HepG2 (cell line): ENCODE measurements around the gene NKD1. TPM values are rescaled to one million over a fixed set of nuclear protein-coding genes. Genes with fewer than 3 reads are reported as not detected.

Experiments used
- BCLAF1 ChIP-seq: fragments of 450-650 bp; IDR thresholded peaks from 2 replicates; pipeline ENCODE4 v1.6.1; 2017; ENCODE audit warnings: mild to moderate bottlenecking
- FOXA1 ChIP-seq, 2 experiments: fragments of 450-650 bp in 1 of 2; sonication (generic) in 1 of 2; formaldehyde crosslinking in 1 of 2; IDR thresholded peaks; 2 replicates each; pipeline versions ENCODE4 v1.4.0 to v1.6.1; 2016 to 2020; ENCODE audit warnings: missing genetic modification reagents in 1 of 2
- GMEB1 ChIP-seq: sonication (generic); formaldehyde crosslinking; IDR thresholded peaks from 2 replicates; pipeline ENCODE4 v1.5.1; 2020; ENCODE audit warnings: missing genetic modification reagents, mild to moderate bottlenecking, borderline replicate concordance
- JARID2 ChIP-seq: sonication (generic); formaldehyde crosslinking; IDR thresholded peaks from 2 replicates; pipeline ENCODE4 v1.8.1; 2023; ENCODE audit warnings: missing genetic modification reagents, inconsistent platforms; ENCODE audit not compliant: insufficient replicate concordance
- MBD4 ChIP-seq: IDR thresholded peaks from 2 replicates; pipeline ENCODE4 v1.6.1; 2012; ENCODE audit warnings: low read length, inconsistent platforms, borderline replicate concordance
- POLR2A ChIP-seq, 2 experiments: IDR thresholded peaks; 2 replicates each; pipeline ENCODE4 v1.6.1; 2011; ENCODE audit warnings: low read depth in 2 of 2, low read length in 2 of 2, mild to moderate bottlenecking in 1 of 2, moderate library complexity in 1 of 2; ENCODE audit not compliant: insufficient read depth in 1 of 2
- RFX3 ChIP-seq: IDR thresholded peaks from 2 replicates; pipeline ENCODE4 v1.6.1; 2016; ENCODE audit warnings: missing biosample characterization, missing genetic modification reagents
- RNF2 ChIP-seq: fragments of 450-650 bp; conservative IDR thresholded peaks from 2 replicates; pipeline ENCODE4 v1.6.1; 2016; ENCODE audit warnings: low read depth
- SP140L ChIP-seq: sonication (generic); formaldehyde crosslinking; IDR thresholded peaks from 2 replicates; pipeline ENCODE4 v1.4.0; 2020; ENCODE audit warnings: missing genetic modification reagents, borderline replicate concordance
- SP5 ChIP-seq: IDR thresholded peaks from 2 replicates; pipeline ENCODE4 v1.6.1; 2016; ENCODE audit warnings: low read depth, borderline replicate concordance
- SSRP1 ChIP-seq: IDR thresholded peaks from 2 replicates; pipeline ENCODE4 v1.6.1; 2016; ENCODE audit warnings: control low read depth
- TARDBP ChIP-seq: sonication (generic); formaldehyde crosslinking; IDR thresholded peaks from 2 replicates; pipeline ENCODE4 v1.8.0; 2022; ENCODE audit warnings: mild to moderate bottlenecking, missing genetic modification reagents
- TP53 ChIP-seq: sonication (generic); formaldehyde crosslinking; conservative IDR thresholded peaks from 2 replicates; pipeline ENCODE4 v1.4.0; 2020; ENCODE audit warnings: missing genetic modification reagents
- TRIM24 ChIP-seq: sonication (generic); formaldehyde crosslinking; IDR thresholded peaks from 2 replicates; pipeline ENCODE4 v1.8.0; 2022; ENCODE audit warnings: mild to moderate bottlenecking, missing genetic modification reagents
- ZBTB49 ChIP-seq: sonication (generic); formaldehyde crosslinking; IDR thresholded peaks from 2 replicates; pipeline ENCODE4 v1.4.0; 2020; ENCODE audit warnings: missing genetic modification reagents, borderline replicate concordance
- ZC3H13 ChIP-seq: sonication (generic); formaldehyde crosslinking; IDR thresholded peaks from 2 replicates; pipeline ENCODE4 v1.8.1; 2023; ENCODE audit warnings: mild to moderate bottlenecking, missing genetic modification reagents, moderate library complexity
- ZNF136 ChIP-seq: sonication (generic); formaldehyde crosslinking; IDR thresholded peaks from 2 replicates; pipeline ENCODE4 v1.8.1; 2022; ENCODE audit warnings: low read depth, mild to moderate bottlenecking, moderate library complexity, missing genetic modification reagents
- ZNF160 ChIP-seq: sonication (generic); formaldehyde crosslinking; IDR thresholded peaks from 2 replicates; pipeline ENCODE4 v1.8.0; 2022; ENCODE audit warnings: mild to moderate bottlenecking, inconsistent platforms, missing genetic modification reagents
- ZNF451 ChIP-seq: sonication (generic); formaldehyde crosslinking; IDR thresholded peaks from 2 replicates; pipeline ENCODE4 v1.5.0; 2020; ENCODE audit warnings: mild to moderate bottlenecking, missing genetic modification reagents
- ZNF549 ChIP-seq: sonication (generic); formaldehyde crosslinking; IDR thresholded peaks from 2 replicates; pipeline ENCODE4 v1.5.0; 2020; ENCODE audit warnings: missing genetic modification reagents
- ZNF629 ChIP-seq: sonication (generic); formaldehyde crosslinking; conservative IDR thresholded peaks from 2 replicates; pipeline ENCODE4 v1.5.0; 2020; ENCODE audit warnings: missing genetic modification reagents
- ZNF724P ChIP-seq: sonication (generic); formaldehyde crosslinking; IDR thresholded peaks from 2 replicates; pipeline ENCODE4 v1.8.0; 2022; ENCODE audit warnings: missing genetic modification reagents, borderline replicate concordance
- polyA plus RNA-seq, 8 experiments: library from polyadenylated mRNA; depleted of rRNA in 3 of 8; stranded (reverse) in 7 of 8; unstranded in 1 of 8; fragments of >200 nt; fragmentation: Illumina TruSeq in 4 of 8; extraction: Trizol in 4 of 8; gene quantifications; 2 replicates each; pipeline versions ENCODE4 v1.2.1 to v1.2.3, GENCODE V29; 2011 to 2016; ENCODE audit warnings: low read depth in 4 of 8, missing spikeins in 1 of 8, mixed read lengths in 1 of 8; ENCODE audit not compliant: insufficient read depth in 1 of 8
- total RNA-seq, 5 experiments: library from RNA; depleted of rRNA; stranded (reverse); fragments of >200 nt; fragmentation: Illumina TruSeq; extraction: Trizol; gene quantifications; 2 replicates each; pipeline ENCODE4 v1.2.3, GENCODE V29; 2016; ENCODE audit warnings: low read depth in 1 of 5

The NKD1 gene
- total and polyA plus RNA-seq, 2 of the 13 experiments (the other 11 are each of a cell fraction or from before 2014, with no cell fraction given) = 70.4 to 121 TPM

GRCh38 chr16:50640919-50641817 is 93.0 kb downstream of the NKD1 start (continued):
- TF ChIP-seq FOXA1 (IDR thresholded peaks at IDR 0.05) (no peak), FOXA1 (CRISPR knock-in tag; IDR thresholded peaks at IDR 0.05) (no peak), ZNF724P (CRISPR knock-in tag) (no peak), ZNF136 (no peak), ZNF549 (CRISPR knock-in tag) (no peak), SSRP1 (CRISPR knock-in tag) (peak; percentile 24; the same call in 1 of the 2 replicates), BCLAF1 (no peak), TP53 (CRISPR knock-in tag) (no peak), TARDBP (no peak), RFX3 (CRISPR knock-in tag) (no peak), GMEB1 (no peak), MBD4 (no peak), POLR2A (IDR thresholded peaks at IDR 0.05; ENCODE audit: insufficient read depth in 1 of 2, low read depth in 2 of 2, low read length in 2 of 2) (peak; percentile 11 to 32; a peak in 1 of 4 replicates), JARID2 (CRISPR knock-in tag) (no peak), ZNF160 (CRISPR knock-in tag) (no peak), ZNF451 (CRISPR knock-in tag) (no peak), RNF2 (no peak), ZC3H13 (CRISPR knock-in tag) (no peak), ZNF629 (CRISPR knock-in tag) (peak; percentile 78), SP5 (no peak), TRIM24 (no peak), ZBTB49 (CRISPR knock-in tag) (no peak), SP140L (CRISPR knock-in tag) (no peak)
